Epithelial cell of proximal tubule (primary cell): ENCODE measurements around the gene OR4D1. TPM values are rescaled to one million over a fixed set of nuclear protein-coding genes. Genes with fewer than 3 reads are reported as not detected.
A peak's percentile ranks its signal among the peaks of the same experiment; 100 is the strongest.

ENCODE experiments used
- DNase-seq: peaks from one replicate; pipeline ENCODE4 v3.0.0-alpha.2; 2011; ENCODE audit warnings: low read depth
- H3K4me3 ChIP-seq: 2 replicates; pipeline ENCODE4 v1.5.1; 2011; ENCODE audit warnings: low read depth, mild to moderate bottlenecking, low read length
- CTCF ChIP-seq: conservative IDR thresholded peaks from 2 replicates; pipeline ENCODE4 v1.5.1; 2012; ENCODE audit warnings: low read depth, mild to moderate bottlenecking, low read length
- total RNA-seq: library from RNA; depleted of rRNA; stranded (reverse); fragments of >200 nt; gene quantifications from 2 replicates; pipeline ENCODE4 v1.2.3, GENCODE V29; 2015

The OR4D1 gene
- total RNA-seq, 1 donor from 2014 or later, result not detected

GRCh38 chr17:58111676-58112075 lies 36.5 kb upstream of the OR4D1 start:
- H3K4me3 ChIP-seq, result no peak overlapping the region
- no peak for TF ChIP-seq CTCF
- no peak for DNase-seq

GRCh38 chr17:58112970-58113631 lies 35.1 kb upstream of the OR4D1 start:
- H3K4me3 ChIP-seq, result no peak overlapping the region
- DNase-seq, result no peak
- peak; percentile 96 for TF ChIP-seq CTCF

GRCh38 chr17:58113947-58114346 lies 34.2 kb upstream of the OR4D1 start:
- no peak for TF ChIP-seq CTCF
- DNase-seq, result no peak
- no peak overlapping the region for H3K4me3 ChIP-seq

GRCh38 chr17:58117382-58117781 lies 30.8 kb upstream of the OR4D1 start:
- DNase-seq, result no peak
- no peak overlapping the region for H3K4me3 ChIP-seq
- no peak for TF ChIP-seq CTCF

GRCh38 chr17:58119491-58119890 lies 28.7 kb upstream of the OR4D1 start:
- H3K4me3 ChIP-seq, result no peak overlapping the region
- no peak for DNase-seq
- TF ChIP-seq CTCF, result no peak

GRCh38 chr17:58120195-58120822 lies 27.9 kb upstream of the OR4D1 start:
- no peak overlapping the region for H3K4me3 ChIP-seq
- TF ChIP-seq CTCF, result no peak
- DNase-seq, result no peak

- DNase-seq, result no peak
- H3K4me3 ChIP-seq, result no peak overlapping the region
- TF ChIP-seq CTCF, result peak; percentile 56
Measured at GRCh38 chr17:58121925-58122324, 26.3 kb upstream of the OR4D1 start.
